Suppressor macrophage (primary cell): Measurements from ENCODE around the gene MYF5.
"Not testable (repeated sequence)": the region's sequence is repeated elsewhere in the genome, so short reads cannot be mapped to it uniquely, and the experiment has no call there.

Experiments
- DNase-seq, 4 experiments: peaks; one replicate each; pipeline ENCODE4 v3.0.0-alpha.2; 2020 to 2022
- total RNA-seq, 17 experiments: gene quantifications; one replicate each; lab custom pipeline; 2026; ENCODE audit warnings: mixed read lengths in 6 of 17, inconsistent platforms in 3 of 17; lab: John Stamatoyannopoulos, UW

MYF5 gene
- total RNA-seq, result 0 to 0.55 (median 0) reads per million in 17 experiments

DNA sequence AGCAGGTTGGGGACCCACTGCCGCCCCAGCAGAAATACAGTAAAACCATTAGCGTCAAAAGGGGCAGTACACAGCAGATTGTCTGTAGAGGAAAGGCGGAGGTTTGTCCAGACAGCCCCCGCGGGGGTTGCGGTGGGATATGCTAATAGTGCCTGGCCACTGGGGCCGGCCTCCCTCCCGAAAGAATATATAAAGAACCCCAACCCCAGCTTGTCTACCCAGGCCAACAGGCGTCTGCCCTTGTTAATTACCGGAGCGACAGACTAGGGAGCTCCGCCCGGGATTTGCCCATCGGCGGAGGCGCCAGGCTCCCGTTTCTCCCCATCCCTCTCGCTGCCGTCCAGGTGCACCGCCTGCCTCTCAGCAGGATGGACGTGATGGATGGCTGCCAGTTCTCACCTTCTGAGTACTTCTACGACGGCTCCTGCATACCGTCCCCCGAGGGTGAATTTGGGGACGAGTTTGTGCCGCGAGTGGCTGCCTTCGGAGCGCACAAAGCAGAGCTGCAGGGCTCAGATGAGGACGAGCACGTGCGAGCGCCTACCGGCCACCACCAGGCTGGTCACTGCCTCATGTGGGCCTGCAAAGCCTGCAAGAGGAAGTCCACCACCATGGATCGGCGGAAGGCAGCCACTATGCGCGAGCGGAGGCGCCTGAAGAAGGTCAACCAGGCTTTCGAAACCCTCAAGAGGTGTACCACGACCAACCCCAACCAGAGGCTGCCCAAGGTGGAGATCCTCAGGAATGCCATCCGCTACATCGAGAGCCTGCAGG lies at the start of gene MYF5:
MYF5 (plus strand) TSS at position 217 of the 774 bp plus-strand sequence; CDS start at position 369, 152 bp downstream.
- no peak for DNase-seq

DNA sequence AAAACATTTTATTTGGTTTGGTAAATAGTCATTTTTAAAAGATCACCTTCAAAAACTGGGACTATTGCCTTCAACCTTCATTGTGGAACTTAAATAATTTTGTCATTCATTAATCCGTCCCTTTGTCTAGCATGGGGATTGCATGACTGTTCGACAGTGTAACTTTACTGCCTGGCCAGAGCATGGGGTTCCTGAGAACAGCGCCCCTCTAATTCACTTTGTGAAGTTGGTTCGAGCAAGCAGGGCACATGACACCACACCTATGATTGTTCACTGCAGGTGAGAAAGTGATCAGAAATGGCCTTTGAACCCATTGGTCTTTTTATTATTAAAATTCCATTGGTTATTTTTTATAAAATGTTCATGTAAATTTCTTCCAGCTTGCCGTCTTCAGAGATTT lies 46.5 kb upstream of the MYF5 start:
- DNase-seq, result no peak

DNA sequence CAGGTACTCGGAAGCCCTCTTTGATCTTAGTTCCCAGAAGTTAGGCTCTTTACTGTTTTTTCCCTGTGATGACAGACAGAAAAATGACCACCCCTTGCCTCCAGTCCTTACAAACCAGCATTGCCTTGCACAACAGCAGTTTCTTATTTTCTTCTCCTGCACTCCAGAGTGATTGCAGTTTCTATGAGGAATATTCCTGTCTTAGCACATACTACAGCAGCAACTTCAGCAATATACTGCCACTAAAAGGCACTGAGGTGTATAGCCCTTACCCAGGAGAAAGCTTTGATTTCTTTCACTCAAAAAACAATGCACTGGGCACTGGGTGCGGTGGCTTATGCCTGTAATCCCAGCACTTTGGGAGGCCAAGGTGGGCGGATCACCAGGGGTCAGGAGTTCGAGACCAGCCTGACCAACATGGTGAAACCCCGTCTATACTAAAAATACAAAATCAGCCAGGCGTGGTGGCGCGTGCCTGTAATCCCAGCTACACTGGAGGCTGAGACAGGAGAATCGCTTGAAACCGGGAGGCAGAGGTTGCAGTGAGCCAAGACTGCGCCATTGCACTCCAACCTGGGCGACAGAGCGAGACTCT lies 40.6 kb upstream of the MYF5 start:
- DNase-seq, result not testable (repeated sequence)

DNA sequence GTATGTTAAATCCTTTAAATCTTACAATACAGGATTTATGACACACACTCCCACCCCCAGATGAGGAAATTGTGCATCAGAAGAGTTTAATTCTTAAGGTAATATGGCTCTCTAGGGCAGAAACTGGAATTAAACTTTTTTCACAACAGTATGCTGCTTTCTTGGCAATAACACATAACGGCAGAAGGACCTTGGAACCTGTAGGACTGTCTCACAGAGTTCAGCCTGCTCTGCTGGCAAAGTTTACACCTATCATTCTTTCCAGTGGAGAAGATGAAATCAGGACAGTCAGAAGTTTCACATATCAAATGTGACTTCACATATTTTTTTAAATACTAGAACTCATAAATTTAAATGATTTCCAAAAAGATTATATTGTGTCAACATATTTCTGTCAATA lies 39.9 kb upstream of the MYF5 start:
- DNase-seq, result no peak

DNA sequence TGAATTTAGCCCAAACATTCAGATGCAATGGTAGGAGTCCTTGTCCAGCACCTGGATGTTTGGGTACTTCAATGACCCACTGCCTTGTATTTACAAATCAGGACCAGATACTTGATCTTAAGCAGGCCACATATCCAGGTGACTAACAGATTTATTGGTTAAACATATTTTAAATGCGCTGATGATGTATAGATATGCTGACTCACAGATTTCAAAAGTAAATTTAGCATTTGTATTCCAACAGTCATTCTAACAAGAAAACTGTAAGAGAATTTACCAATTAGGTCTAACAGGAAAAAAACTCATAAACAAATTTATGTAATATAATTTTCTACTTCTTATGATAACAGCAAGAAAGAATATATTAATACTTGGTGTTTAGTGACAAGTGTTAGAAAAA lies 38.7 kb upstream of the MYF5 start:
- DNase-seq, result no peak

DNA sequence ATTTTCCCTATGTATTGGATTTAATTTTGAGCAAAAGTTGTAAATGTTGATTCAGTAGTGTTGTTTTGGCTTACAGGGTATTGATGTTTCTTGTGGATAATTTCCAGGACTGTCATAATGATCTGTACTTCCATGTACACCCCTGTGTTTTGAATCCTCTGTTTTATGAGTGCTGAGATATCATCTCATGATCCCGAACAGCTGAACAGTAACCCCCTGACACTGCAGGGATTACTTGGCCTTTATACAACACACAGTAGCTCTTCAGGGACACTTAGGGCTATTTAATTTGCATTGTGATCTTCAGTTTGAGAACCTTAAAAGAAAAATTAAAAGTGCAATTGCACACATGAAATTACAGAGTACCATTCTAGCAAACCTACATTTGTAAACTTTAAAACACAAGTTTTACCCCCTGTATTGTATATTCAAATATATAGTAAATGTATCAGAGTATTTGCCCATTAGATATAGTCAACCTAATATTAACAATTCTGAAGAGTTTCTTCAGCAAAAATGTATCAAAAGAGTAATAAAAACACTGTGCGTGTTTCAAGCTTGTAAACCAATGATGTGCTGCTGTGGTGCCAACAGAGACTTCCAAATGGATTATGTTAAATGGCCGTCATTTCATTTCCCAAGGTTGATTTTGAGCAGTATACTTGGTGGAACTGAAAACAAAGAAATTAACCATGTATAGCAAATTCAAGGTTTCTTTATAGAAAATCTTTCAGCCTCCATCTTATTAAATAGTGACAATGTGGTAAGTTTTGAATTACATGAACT lies 37.2 kb upstream of the MYF5 start:
- no peak for DNase-seq

DNA sequence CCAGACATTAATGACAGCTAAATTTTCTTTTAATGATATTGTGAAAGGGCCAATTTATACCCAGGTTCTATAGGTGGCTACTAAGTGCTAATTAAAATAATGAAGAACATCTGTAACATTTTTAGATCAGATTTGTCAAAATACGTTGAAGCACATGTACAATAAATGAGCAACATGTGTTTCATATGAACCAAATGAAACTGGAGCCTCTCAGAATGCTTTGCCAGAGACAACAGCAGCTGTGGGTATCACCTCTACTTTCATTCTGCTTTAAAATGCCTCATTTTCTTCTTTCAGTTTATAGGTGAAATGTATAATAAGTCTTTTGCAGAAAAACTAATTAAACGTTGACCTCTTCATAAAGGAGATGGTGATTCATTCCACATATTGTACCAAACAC lies 35.4 kb upstream of the MYF5 start:
- no peak for DNase-seq

DNA sequence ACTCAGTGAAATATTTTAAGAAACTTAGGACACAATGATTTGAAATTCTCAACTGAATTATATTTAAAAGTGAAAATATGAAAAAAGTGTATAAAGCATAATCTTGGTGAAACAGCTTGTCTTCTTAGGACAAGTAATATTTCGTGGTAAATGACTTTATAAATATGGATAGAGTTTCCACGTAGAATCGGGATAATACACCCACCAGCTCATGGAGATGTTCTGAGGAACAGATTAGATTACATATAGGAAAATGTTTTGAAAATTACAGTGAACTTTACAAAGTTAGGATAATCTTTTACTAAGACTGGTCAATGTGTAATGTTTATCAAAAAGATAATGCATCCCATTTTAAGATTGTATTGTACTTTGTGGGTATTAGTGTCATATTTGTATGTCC lies 34.9 kb upstream of the MYF5 start:
- no peak for DNase-seq

DNA sequence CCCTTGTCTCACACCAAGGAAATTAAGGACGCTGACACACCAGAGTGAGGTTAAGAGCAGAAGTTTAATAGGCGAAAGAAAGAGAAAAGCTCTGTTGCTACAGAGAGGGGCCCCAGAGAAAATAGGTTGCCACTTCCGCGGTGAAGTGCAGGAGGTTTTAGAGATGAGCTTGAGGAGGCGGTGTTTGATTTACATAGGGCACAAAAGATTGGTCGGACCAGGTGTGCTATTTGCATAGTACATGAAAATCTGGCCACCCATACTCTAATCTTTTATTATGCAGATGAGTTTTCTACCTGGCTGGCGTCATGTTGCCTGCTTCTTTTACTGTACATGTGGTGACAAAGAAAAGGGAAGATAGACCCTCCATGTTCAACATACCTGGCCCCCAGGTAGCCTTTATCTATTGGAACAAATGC lies 32.6 kb upstream of the MYF5 start:
- DNase-seq, result no peak

DNA sequence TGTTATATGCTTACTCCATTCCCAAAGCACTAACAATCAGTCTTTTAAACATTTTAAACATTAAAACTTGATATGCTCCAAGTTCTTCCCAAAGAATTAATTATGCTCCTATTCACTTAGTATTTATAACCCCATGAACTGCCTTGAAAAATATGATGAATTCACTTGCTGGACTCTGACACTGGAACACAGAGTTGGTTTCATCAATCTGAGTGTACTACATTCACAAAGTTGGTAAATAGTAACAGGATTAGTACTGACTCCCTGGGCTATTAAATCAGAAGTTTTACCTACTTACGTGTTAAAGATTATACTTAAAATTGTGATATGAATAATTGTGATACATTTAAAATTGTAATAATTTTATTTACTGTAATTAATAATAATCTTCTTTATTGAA lies 26.6 kb upstream of the MYF5 start:
- DNase-seq, result no peak

DNA sequence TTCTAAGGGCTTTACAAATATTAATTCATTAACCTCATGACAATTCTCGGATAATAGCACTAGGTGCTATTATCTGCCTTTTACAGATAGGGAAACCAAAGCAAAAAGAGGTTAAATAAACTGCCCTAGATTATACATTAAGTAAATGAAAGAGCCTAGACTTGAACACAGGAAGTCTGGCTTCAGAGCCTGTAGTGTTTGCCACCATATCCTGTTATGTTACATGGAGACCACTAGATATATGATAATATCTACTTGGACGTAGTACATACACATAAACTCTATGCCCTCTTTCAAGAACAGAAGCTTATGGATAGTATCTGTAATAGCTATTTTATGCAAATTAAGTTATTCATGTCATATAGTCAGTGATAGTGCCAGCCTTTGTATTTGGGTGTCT lies 26.2 kb upstream of the MYF5 start:
- no peak for DNase-seq

DNA sequence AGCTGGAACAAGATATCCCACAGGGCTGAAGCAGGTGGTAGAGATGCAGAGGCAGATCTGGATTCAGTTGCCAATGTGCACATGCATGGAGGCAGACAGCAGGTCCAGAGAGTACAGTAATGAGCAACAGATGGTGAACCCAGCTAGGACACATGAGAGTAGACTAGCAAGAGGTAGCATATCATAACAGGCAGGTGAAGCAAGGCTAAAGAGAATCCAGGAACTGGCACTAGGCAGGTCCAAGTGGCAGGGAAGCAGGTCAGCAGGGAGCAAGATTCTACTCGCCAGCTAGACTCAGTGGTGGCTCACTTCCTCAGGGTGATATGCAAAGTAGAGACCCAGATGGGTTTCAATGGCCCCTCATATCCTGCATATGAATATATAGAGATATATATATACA lies 24.6 kb upstream of the MYF5 start:
- no peak for DNase-seq

DNA sequence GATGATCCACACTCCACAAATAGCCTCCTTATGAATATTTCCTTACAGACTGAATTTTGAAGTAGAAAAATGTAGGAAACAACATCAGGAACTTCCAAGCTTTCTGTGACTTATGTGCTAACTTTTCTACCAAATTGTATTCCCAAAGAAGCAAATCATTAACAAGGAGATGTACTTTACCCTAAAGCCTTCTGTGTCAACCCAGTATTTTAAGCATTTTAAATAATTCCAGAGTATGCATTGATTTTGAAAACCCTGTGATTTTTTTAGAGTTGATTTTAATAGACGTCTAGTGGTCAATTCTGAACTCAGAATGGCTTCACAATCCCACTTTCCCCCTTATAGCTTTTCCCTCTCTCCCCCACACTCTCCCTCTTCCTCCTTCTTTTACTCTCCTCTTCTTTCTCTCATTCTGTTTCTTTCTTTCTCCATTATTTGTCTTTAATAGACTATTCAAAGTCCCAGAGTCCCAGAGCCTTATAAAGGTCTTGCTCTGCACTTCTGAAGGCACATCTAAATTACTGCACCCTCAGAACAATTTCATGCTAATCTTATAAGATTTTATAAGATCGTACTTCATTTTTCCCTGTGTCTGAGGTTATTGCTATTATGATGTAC lies 19.3 kb upstream of the MYF5 start:
- DNase-seq, result no peak

DNA sequence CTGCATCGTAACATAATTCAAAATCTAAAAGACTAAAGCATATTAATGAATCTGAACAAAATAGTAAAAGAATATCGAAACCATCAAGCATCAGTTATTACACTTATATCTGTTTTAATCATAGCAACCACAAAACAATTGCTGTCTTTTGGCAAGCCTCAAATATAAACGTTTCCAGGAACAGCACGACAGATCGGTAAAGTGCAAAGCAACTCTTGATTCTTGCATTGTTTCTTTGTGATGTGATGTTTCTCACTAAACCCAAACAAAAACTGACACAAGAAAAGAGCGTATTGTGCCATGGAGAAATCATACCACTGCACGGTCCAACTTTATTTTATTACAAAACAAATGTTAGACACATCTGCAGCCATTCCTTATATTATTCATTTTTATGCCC lies 18.5 kb upstream of the MYF5 start:
- no peak for DNase-seq

DNA sequence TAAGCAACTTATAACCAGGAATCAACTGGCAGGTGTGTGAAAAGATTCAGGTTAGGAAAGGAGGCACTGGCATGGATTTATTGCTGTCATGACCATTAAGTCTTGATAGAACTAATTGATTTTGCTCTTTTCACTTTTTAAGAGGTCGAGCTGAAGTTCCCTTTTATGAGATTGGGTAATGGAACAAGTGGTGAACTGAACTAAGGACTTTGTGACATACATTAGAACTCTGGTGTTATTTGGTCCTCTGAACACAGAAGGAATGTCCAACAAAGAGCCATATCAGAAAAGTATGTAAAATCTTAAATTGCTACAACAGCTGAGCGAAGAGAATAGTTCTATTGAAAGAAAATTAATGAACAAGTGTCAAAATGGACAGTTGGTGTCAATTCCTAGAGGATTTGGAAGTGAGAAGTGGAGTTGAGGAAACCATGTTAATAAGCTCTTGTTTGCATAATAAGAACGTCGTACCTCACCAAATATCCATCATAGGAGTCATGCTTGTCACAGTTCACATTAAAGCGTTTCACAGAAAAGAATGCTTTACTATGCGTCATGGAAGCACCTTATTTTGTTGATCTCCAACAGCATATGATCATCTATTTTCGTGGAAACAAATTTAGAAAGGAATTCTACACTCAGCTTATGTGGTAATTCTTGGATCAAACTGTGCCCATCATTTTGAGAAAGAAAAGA lies 17.7 kb upstream of the MYF5 start:
- DNase-seq, result no peak

DNA sequence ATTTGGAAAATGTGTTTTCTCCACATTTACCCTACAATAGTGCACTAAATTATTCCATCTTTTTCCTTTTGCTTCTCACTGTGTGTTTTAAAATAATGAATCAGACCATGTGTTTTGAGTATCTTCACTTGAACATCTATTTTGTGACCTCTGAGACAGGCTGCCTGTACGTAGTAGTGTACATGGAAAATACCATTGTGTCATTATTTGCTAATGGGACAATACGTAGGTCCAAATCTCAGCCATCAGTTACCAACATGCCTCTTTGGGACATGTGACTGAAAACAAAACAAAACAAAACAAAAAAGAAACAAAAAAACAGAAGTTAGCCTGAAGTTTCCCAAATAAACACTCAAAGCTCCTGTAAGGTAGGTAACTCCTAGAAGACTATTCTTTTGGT lies 16.4 kb upstream of the MYF5 start:
- no peak for DNase-seq

DNA sequence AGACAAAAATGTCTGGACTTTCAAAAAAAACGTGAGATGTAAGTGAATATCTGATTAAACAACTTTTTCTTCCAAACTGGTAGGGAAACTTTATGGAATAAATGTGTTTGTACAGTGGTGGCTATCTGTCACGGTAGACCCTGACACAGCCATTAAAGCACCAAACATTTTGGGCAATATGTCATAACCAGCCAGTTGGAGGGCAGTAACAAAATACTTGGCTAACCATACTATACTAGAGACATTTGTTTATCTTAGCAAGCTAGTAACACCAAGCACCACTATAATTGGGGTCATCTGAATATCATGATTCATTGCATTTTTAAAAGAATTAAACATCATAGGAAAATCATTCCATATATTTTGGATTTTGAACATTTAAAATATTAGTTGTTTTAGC lies 15.3 kb upstream of the MYF5 start:
- no peak for DNase-seq

DNA sequence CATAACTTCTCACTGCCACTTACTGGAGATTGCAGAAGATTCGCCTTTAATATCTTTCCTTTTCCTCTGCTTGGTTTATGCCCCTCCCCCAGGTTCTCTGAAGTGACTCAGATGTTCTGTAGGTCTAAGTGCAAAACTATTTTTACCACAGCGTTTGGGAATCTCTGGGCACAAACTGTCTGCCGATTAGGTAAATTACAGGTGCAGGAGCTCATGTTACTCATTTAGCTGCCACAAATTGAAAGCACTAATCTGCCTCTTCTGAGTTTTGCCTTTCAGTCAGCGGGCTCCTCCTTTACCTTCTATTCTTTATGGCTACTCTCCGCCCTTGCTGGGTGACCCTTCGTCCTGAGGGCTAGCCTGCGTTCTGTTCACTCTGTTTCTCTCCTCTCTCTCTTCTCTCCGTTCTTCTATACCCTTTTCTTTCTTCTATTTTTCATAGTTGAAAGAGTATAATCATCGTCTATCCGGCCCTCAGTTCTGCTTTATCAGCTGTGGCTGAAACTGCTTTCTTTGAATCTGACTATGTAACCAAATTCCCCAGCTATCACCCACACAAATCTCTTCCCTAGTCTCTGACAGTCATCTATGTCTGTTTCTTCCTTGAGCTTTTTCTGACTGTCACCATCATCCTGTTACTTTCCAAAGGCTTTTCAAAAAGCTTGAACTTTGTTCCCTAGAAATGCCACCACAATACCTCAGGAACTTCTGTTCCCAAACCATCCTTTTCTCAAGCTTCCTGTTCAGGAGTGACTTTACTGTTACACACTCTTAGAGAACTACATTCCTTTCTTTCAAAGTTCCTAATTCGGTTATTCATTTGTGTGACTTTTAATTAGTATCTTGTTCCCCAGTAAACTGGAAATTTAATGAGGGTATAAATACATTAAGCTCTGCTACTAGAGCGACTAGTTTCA lies 13.6 kb upstream of the MYF5 start:
- DNase-seq, result no peak

DNA sequence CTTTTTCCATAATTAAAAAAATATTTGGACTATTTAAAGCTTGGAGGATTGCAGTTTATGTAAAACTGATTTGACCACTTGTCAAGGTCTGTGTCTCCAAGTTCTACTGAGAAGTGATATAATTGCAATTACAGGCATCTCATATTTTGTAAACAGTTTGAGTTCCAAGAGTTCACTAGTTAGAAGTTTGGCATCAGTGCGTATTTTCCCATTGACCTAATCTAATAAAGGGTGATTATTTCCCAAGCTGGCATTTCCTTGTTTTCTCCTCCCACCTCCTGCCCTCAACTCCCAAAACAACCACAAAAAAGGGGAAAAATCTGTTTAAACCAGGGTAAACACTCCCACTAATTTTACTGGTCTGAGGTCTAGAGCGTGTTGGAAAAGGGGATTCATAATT lies 12.3 kb upstream of the MYF5 start:
- no peak for DNase-seq

DNA sequence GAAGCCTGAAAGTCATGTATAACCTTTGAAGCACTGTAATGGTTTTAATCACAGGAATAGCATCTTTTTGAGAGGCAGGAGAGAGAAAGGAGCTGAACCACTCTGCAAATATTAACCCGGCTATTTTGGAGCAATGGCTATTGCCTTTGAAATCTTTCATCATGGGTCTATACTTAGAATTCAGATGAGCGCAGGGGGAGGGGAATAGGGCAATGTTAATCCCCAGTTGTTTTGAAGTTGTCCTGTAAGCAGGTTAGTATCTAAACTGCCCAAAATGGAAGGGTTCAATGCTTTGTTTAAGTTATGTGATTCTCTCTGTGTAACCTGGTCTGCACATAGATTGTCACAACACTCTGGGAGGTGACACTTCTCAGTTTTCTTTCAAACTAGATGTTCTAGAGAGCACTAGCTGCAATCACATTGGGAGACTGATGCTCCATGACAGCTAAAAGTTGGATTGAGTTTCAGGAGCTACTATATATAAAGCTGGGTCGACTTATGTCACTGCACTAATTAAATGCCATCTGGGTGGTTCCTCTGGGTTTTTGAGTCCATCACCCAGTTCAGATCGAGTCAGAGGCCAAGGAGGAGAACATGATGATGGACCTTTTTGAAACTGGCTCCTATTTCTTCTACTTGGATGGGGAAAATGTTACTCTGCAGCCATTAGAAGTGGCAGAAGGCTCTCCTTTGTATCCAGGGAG lies 9.4 kb upstream of the MYF5 start, which contains the start of gene MYF6:
MYF6 (plus strand) TSS at position 509 of the 704 bp plus-strand sequence; CDS start at position 595, 86 bp downstream.
- no peak for DNase-seq

DNA sequence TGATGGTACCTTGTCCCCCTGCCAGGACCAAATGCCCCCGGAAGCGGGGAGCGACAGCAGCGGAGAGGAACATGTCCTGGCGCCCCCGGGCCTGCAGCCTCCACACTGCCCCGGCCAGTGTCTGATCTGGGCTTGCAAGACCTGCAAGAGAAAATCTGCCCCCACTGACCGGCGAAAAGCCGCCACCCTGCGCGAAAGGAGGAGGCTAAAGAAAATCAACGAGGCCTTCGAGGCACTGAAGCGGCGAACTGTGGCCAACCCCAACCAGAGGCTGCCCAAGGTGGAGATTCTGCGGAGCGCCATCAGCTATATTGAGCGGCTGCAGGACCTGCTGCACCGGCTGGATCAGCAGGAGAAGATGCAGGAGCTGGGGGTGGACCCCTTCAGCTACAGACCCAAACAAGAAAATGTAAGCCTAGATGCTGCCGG lies 8.9 kb upstream of the MYF5 start:
- DNase-seq, result no peak
